Endodermal cell (in vitro differentiated cells): ENCODE measurements around the gene PECR. TPM values are rescaled to one million over a fixed set of nuclear protein-coding genes. Genes with fewer than 3 reads are reported as not detected.
"Not testable (repeated sequence)": the region's sequence is repeated elsewhere in the genome, so short reads cannot be mapped to it uniquely, and the experiment has no call there.

ENCODE experiments used
- DNase-seq: peaks from one replicate; pipeline ENCODE4 v3.0.0-alpha.2; 2017
- H3K27ac ChIP-seq: 2 replicates; pipeline ENCODE4 v1.5.1; 2013; ENCODE audit warnings: mild to moderate bottlenecking, low read depth, low read length, moderate library complexity
- H3K27me3 ChIP-seq: 2 replicates; pipeline ENCODE4 v1.6.1; 2013; ENCODE audit warnings: mild to moderate bottlenecking, low read length, moderate library complexity; ENCODE audit not compliant: insufficient read depth, control insufficient read depth, poor library complexity, severe bottlenecking
- H3K36me3 ChIP-seq: 2 replicates; pipeline ENCODE4 v1.7.0; 2013; ENCODE audit warnings: mild to moderate bottlenecking, low read length, moderate library complexity; ENCODE audit not compliant: control insufficient read depth, insufficient read depth
- H3K4me1 ChIP-seq: one replicate; pipeline ENCODE4 v1.7.0; 2013; ENCODE audit warnings: low read length; ENCODE audit not compliant: control insufficient read depth, insufficient read depth
- H3K4me3 ChIP-seq: 2 replicates; pipeline ENCODE4 v1.5.1; 2013; ENCODE audit warnings: mild to moderate bottlenecking, low read length, moderate library complexity
- H3K9ac ChIP-seq: 2 replicates; pipeline ENCODE4 v1.6.1; 2013; ENCODE audit warnings: mild to moderate bottlenecking, low read length, moderate library complexity; ENCODE audit not compliant: poor library complexity, severe bottlenecking; ENCODE audit errors: extremely low read depth
- H3K9me3 ChIP-seq: 2 replicates; pipeline ENCODE4 v1.6.1; 2013; ENCODE audit warnings: mild to moderate bottlenecking, low read length, moderate library complexity; ENCODE audit not compliant: control insufficient read depth
- H3K27ac Mint-ChIP-seq: 2 replicates; pipeline ENCODE4 v1.8.0; 2020; ENCODE audit warnings: mixed read lengths
- H3K27me3 Mint-ChIP-seq: 2 replicates; pipeline ENCODE4 v1.8.0; 2021; ENCODE audit warnings: mild to moderate bottlenecking, mixed read lengths; ENCODE audit not compliant: insufficient read depth
- H3K36me3 Mint-ChIP-seq: 2 replicates; pipeline ENCODE4 v1.8.0; 2020; ENCODE audit warnings: low read depth, mixed read lengths
- H3K4me1 Mint-ChIP-seq: 2 replicates; pipeline ENCODE4 v1.8.0; 2020; ENCODE audit warnings: mixed read lengths
- H3K4me3 Mint-ChIP-seq: 2 replicates; pipeline ENCODE4 v1.8.0; 2020; ENCODE audit warnings: mild to moderate bottlenecking, moderate library complexity, mixed read lengths
- H3K9me3 Mint-ChIP-seq: 2 replicates; pipeline ENCODE4 v1.8.0; 2020; ENCODE audit warnings: mild to moderate bottlenecking, mixed read lengths
- WGBS, 2 experiments: methylation state at CpG; one replicate each; pipeline versions ENCODE4 v1.1.5 to v1.1.7; 2013; ENCODE audit warnings: missing lambda C conversion rate in 2 of 2, mixed read lengths in 1 of 2; ENCODE audit not compliant: insufficient coverage in 1 of 2, insufficient read length in 1 of 2; 5-methylcytosine and 5-hydroxymethylcytosine counted together
- total RNA-seq, 2 donors: library from RNA; stranded (reverse); fragmentation: NEBNext Ultra II Directional in 1 of 2; extraction: Animal tissue kit (Norgen Biotek cat#: 25700) in 1 of 2; gene quantifications; 2 replicates in 1 of 2; 3 replicates in 1 of 2; pipeline ENCODE4 v1.2.1, GENCODE V29; 2021
- TF ChIP-seq, protein P1 (sequence below): fragments of 200-600 bp; sonication (generic); conservative IDR thresholded peaks from 2 replicates; pipeline ENCODE4 v1.5.0; 2021; ENCODE audit warnings: antibody characterized with exemption, mild to moderate bottlenecking

The PECR gene
- total RNA-seq, 2 donors from 2014 or later, result 12.5 to 17.0 TPM

DNA sequence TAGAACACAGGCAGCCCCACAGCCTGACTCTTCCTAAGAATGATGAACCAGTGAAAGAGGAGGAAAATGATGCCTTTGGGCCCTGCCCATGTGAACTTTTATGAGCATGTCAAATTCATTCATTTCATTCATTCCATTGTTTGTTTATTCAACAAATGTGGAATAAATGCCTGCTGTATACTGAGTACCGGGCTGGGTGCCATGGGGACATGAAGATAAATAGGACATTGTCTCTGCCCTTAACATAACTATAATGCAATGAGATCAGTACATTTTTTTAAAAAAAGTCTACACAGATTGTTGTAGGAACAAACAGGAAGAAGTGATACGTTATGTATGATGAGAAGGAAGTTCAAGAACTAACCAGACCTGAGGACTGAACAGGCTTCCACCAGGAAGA lies 83.0 kb downstream of the PECR start:
- H3K27me3 Mint-ChIP-seq, result no peaks in the 10 kb centered on the region
- 88% methylated on average over 1 to 2 of the region's 2 CpGs for WGBS, 2 experiments
- peaks cover 22% of the 10 kb centered on the region for H3K4me1 Mint-ChIP-seq
- Histone ChIP-seq H3K27ac (no peak overlapping the region), H3K4me3 (no peak overlapping the region), H3K27me3 (no peaks in the 10 kb centered on the region), H3K9ac (no peak overlapping the region), H3K36me3 (peaks cover 13% of the 10 kb centered on the region), H3K9me3 (no peaks in the 10 kb centered on the region), H3K4me1 (no peaks in the 10 kb centered on the region)
- peaks cover 2% of the 10 kb centered on the region for H3K9me3 Mint-ChIP-seq
- H3K4me3 Mint-ChIP-seq, result no peak overlapping the region
- peaks cover 21% of the 10 kb centered on the region for H3K36me3 Mint-ChIP-seq
- DNase-seq, result no peak
- TF ChIP-seq, protein P1, sequence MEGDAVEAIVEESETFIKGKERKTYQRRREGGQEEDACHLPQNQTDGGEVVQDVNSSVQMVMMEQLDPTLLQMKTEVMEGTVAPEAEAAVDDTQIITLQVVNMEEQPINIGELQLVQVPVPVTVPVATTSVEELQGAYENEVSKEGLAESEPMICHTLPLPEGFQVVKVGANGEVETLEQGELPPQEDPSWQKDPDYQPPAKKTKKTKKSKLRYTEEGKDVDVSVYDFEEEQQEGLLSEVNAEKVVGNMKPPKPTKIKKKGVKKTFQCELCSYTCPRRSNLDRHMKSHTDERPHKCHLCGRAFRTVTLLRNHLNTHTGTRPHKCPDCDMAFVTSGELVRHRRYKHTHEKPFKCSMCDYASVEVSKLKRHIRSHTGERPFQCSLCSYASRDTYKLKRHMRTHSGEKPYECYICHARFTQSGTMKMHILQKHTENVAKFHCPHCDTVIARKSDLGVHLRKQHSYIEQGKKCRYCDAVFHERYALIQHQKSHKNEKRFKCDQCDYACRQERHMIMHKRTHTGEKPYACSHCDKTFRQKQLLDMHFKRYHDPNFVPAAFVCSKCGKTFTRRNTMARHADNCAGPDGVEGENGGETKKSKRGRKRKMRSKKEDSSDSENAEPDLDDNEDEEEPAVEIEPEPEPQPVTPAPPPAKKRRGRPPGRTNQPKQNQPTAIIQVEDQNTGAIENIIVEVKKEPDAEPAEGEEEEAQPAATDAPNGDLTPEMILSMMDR, result no peak
- H3K27ac Mint-ChIP-seq, result no peak overlapping the region

DNA sequence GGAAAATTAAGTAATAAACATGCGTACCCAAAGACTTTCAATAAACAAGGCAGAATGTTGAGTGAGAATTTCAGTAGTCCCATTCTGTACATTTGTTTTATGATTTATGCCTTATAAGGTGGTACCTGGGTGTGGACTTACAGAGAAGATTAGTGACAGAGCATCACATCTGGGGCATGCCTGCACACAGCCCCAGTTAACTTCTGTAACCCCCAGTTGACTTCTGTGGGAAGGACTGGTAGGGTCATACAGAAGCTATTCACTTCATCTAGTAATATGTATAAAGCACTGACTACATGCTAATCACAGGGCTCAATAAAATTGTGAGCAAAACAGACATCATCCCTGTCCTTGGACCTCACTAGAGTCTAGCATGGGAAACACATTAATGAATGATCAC lies 84.4 kb downstream of the PECR start:
- Mint-ChIP-seq H3K4me1 (peaks cover 17% of the 10 kb centered on the region), H3K27me3 (no peaks in the 10 kb centered on the region), H3K4me3 (no peak overlapping the region), H3K36me3 (peaks cover 33% of the 10 kb centered on the region), H3K27ac (no peak overlapping the region), H3K9me3 (peaks cover 4% of the 10 kb centered on the region)
- TF ChIP-seq, protein P1, result no peak
- H3K9me3 ChIP-seq, result no peaks in the 10 kb centered on the region
- H3K36me3 ChIP-seq, result peaks cover 13% of the 10 kb centered on the region
- DNase-seq, result no peak
- no peak overlapping the region for H3K9ac ChIP-seq
- no peaks in the 10 kb centered on the region for H3K27me3 ChIP-seq
- H3K4me3 ChIP-seq, result no peak overlapping the region
- H3K27ac ChIP-seq, result no peak overlapping the region
- 100% methylated on average over 1 of the region's 1 CpG; no CpG with 5 or more reads in 1 of the 2 experiments for WGBS, 2 experiments
- H3K4me1 ChIP-seq, result no peaks in the 10 kb centered on the region

DNA sequence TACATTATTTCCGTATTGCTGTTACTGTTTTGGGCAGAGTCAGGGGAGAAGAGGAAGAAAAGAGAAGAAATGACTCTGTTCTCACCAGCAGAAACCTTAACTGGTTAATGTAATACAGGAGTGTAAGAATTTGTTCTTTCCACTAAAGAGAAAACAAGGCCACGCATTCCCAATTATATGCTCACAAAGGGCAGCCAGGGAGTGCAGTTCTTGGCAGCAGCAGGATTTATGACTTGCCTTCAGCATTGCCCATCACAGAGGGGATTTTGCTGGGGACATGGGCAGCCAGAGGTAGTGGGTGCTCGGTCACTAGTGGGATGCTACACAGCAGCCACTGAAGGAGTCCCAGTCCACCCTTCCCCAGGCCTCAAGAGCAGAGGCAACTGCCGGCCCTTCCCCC lies 86.7 kb downstream of the PECR start:
- peaks cover 56% of the 10 kb centered on the region for H3K36me3 Mint-ChIP-seq

DNA sequence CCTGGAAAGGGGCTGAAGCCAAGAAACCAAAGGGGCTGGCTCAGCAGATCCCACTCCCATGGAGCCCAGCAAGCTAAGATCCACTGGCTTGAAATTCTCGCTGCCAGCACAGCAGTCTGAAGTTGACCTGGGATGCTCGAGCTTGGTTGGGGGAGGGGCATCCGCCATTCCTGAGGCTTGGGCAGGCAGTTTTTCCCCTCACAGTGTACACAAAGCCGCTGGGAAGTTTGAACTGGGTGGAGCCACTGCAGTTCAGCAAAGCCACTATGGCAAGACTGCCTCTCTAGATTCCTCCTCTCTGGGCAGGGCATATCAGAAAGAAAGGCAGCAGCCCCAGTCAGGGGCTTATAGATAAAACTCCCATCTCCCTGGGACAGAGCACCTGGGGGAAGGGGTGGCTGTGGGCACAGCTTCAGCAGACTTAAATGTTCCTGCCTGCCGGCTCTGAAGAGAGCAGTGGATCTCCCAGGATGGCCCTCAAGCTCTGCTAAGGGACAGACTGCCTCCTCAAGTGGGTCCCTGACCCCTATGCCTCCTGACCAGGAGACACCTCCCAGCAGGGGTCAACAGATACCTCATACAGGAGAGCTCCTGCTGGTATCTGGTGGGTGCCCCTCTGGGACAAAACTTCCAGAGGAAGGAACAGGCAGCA lies 92.9 kb downstream of the PECR start:
- not testable (repeated sequence) for H3K4me1 ChIP-seq, H3K27me3 ChIP-seq, H3K27me3 Mint-ChIP-seq, H3K9ac ChIP-seq, H3K27ac ChIP-seq, H3K4me1 Mint-ChIP-seq, DNase-seq, H3K4me3 ChIP-seq, H3K4me3 Mint-ChIP-seq, H3K27ac Mint-ChIP-seq
- WGBS, 2 experiments, result 92 to 95% methylated on average over 4 to 5 of the region's 5 CpGs
- peaks cover 41% of the 10 kb centered on the region for H3K9me3 ChIP-seq
- peaks cover 11% of the 10 kb centered on the region for H3K36me3 ChIP-seq
- Mint-ChIP-seq H3K9me3 (peaks cover 61% of the 10 kb centered on the region), H3K36me3 (peaks cover 80% of the 10 kb centered on the region)

More for the DNA sequence above, 86.7 kb downstream of the PECR start:
- peaks cover 24% of the 10 kb centered on the region for H3K9me3 Mint-ChIP-seq
- Histone ChIP-seq H3K9me3 (peaks cover 8% of the 10 kb centered on the region), H3K4me1 (no peaks in the 10 kb centered on the region), H3K9ac (no peak overlapping the region), H3K4me3 (no peak overlapping the region), H3K27me3 (no peaks in the 10 kb centered on the region), H3K36me3 (peaks cover 13% of the 10 kb centered on the region), H3K27ac (peak overlapping the region; percentile 71)
- H3K27me3 Mint-ChIP-seq, result no peaks in the 10 kb centered on the region
- peaks cover 12% of the 10 kb centered on the region for H3K4me1 Mint-ChIP-seq
- TF ChIP-seq, protein P1, result no peak
- H3K27ac Mint-ChIP-seq, result no peak overlapping the region
- H3K4me3 Mint-ChIP-seq, result no peak overlapping the region
- WGBS, 2 experiments, result 80 to 89% methylated on average over 1 to 4 of the region's 4 CpGs
- no peak for DNase-seq
